ENCODE results near the gene AARS1. TPM values are rescaled to one million over a fixed set of nuclear protein-coding genes. Genes with fewer than 3 reads are reported as not detected.
"Not testable (repeated sequence)": the region's sequence is repeated elsewhere in the genome, so short reads cannot be mapped to it uniquely, and the experiment has no call there.

Gene AARS1
- total RNA-seq, 6 experiments from 2014 or later = 82.3 to 99.1 (median 84.9) TPM

DNA sequence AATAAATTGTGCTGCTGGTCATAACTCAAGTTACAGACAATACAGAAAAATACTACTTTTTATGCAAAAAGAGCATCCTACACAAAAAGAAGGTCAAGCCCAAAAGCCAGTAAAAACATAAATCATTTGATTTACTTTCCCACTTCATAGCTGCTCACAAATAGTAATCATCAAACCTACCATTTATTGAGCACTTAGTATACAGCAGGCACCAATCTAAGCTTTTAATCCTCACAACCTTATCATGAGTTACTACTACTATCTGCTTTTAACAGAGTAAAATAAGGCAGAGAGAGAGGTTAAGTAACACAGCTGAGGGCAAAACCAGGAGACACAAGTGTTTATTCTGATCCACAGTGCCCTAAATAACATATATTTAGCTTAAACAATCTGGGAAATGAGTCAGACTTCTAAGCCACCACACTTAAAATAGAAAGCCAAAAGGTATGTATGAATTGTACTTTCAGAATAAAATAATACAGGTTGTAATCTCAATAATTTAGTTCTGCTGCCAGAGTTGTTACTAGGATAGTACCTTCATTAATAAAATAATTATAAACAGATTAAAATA lies 1.7 kb upstream of the AARS1 start:
- DNase-seq = no peak
- H3K27me3 Mint-ChIP-seq (ENCODE audit: insufficient read depth) = peaks cover 2% of the 10 kb centered on the region; the same call in 1 of the 2 replicates
- peak overlapping the region; percentile 99 for H3K27ac Mint-ChIP-seq
- TF ChIP-seq, protein P1, sequence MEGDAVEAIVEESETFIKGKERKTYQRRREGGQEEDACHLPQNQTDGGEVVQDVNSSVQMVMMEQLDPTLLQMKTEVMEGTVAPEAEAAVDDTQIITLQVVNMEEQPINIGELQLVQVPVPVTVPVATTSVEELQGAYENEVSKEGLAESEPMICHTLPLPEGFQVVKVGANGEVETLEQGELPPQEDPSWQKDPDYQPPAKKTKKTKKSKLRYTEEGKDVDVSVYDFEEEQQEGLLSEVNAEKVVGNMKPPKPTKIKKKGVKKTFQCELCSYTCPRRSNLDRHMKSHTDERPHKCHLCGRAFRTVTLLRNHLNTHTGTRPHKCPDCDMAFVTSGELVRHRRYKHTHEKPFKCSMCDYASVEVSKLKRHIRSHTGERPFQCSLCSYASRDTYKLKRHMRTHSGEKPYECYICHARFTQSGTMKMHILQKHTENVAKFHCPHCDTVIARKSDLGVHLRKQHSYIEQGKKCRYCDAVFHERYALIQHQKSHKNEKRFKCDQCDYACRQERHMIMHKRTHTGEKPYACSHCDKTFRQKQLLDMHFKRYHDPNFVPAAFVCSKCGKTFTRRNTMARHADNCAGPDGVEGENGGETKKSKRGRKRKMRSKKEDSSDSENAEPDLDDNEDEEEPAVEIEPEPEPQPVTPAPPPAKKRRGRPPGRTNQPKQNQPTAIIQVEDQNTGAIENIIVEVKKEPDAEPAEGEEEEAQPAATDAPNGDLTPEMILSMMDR (IDR thresholded peaks at IDR 0.05) = no peak
- H3K4me1 Mint-ChIP-seq (ENCODE audit: low read depth) = peaks cover 20% of the 10 kb centered on the region
- H3K9me3 Mint-ChIP-seq = no peaks in the 10 kb centered on the region
- peaks cover 11% of the 10 kb centered on the region; the same call in 1 of the 2 replicates for H3K36me3 Mint-ChIP-seq (ENCODE audit: low read depth)
- no peak overlapping the region for H3K4me3 Mint-ChIP-seq

DNA sequence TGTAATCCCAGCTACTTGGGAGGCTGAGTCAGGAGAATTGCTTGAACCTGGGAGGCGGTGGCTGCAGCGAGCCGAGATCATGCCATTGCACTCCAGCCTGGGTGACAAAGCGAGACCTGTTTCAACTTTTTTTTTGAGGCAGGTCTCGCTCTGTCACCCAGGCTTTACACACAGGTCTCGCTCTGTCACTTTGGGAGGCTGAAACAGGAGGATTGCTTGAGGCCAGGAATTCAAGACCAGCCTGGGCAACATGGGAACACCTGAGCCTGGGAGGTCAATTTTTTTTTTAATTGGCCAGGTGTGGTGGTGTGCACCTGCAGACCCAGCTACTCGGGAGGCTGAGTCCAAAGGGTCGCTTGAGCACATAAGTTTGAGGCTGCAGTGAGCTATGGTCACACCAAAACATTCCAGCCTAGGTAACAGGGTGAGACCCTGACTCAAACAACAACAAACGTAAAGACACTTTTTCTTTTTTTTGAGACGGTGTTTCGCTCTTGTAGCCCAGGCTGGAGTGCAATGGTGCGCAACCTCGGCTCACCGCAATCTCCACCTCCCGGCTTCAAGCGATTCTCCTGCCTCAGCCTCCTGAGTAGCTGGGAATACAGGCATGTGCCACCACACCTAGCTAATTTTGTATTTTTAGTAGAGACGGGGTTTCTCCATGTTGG lies 1.9 kb downstream of the AARS1 start:
- Mint-ChIP-seq H3K4me1 (ENCODE audit: low read depth) (peaks cover 20% of the 10 kb centered on the region), H3K36me3 (ENCODE audit: low read depth) (peaks cover 14% of the 10 kb centered on the region)
- H3K27me3 Mint-ChIP-seq (ENCODE audit: insufficient read depth) = not testable (repeated sequence)

DNA sequence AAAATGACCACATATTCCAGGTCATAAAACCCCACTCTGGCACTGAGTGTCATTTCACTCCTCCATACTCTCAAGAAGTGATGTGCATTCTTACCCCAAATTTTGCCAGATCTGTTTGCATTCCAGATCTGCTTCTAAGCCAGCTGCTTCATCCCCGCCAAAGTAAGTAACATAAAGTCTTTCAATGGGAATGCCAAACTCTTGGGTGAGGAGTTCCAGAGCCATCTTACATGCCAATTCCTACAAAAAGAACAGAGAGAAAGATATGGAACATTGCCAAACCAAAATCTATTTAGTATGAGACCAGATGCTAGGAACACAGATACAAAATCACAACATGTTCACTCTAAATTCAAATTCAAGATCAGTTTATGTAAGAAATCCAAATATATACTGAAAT lies 12.9 kb downstream of the AARS1 start:
- TF ChIP-seq, protein P1 (IDR thresholded peaks at IDR 0.05) = no peak
- H3K4me3 Mint-ChIP-seq = no peak overlapping the region
- H3K27me3 Mint-ChIP-seq (ENCODE audit: insufficient read depth) = no peaks in the 10 kb centered on the region
- no peak for DNase-seq
- 0 out of 2 replicates have a peak, but pooled peaks cover 5% of the 10 kb centered on the region for H3K4me1 Mint-ChIP-seq (ENCODE audit: low read depth)
- H3K9me3 Mint-ChIP-seq = no peaks in the 10 kb centered on the region
- H3K36me3 Mint-ChIP-seq (ENCODE audit: low read depth) = peaks cover 36% of the 10 kb centered on the region
- no peak overlapping the region for H3K27ac Mint-ChIP-seq

More for the DNA sequence above, 1.9 kb downstream of the AARS1 start:
- not testable (repeated sequence) for DNase-seq, H3K9me3 Mint-ChIP-seq
- peak overlapping the region; percentile 99; the same call in 1 of the 2 replicates for H3K27ac Mint-ChIP-seq
- H3K4me3 Mint-ChIP-seq = peak overlapping the region; percentile 99

DNA sequence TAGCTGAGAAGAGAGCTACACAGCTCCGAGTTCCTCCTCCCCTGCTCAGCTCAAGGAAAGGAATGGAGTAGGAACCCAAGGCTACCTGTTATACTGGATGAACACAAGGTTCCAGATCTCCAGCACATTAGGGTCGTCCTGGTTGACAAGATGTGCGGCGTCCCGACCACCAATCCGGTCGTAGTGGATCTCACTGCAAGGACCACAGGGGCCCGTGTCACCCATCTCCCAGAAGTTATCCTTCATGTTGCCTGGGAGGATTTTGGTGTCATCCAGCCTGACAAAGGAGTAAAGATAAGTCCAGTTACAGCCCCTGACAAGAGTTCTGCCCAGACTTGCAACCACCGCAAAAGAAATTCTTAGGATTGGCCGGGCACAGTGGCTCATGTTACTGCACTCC lies 17.6 kb downstream of the AARS1 start:
- Mint-ChIP-seq H3K36me3 (ENCODE audit: low read depth) (peaks cover 38% of the 10 kb centered on the region), H3K4me1 (ENCODE audit: low read depth) (0 out of 2 replicates have a peak, but pooled peaks cover 5% of the 10 kb centered on the region), H3K27ac (no peak overlapping the region), H3K4me3 (no peak overlapping the region), H3K27me3 (ENCODE audit: insufficient read depth) (no peaks in the 10 kb centered on the region), H3K9me3 (no peaks in the 10 kb centered on the region)
- no peak for DNase-seq
- TF ChIP-seq, protein P1 (IDR thresholded peaks at IDR 0.05) = no peak

DNA sequence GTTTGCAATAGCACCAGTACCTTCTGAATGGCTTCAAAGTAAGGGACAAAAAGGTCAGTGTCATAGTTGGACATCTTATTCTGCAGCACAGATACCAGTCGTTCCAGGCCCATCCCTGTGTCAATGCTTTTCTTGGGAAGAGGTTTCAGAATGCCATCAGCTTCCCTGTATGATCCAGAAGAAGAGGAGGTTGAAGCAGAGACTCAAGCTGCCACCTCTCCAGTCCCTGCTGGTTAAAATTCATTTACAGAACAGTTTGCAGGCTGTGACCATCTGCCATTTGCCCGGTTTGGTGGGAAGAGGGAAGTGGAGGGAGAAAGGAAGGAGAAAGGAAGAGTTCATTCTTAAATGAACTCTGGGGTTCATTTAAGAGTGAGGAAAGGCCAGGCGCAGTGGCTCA lies 19.1 kb downstream of the AARS1 start:
- H3K27me3 Mint-ChIP-seq (ENCODE audit: insufficient read depth) = no peaks in the 10 kb centered on the region
- TF ChIP-seq, protein P1 (IDR thresholded peaks at IDR 0.05) = no peak
- no peaks in the 10 kb centered on the region for H3K9me3 Mint-ChIP-seq
- DNase-seq = no peak
- no peak overlapping the region for H3K27ac Mint-ChIP-seq
- H3K36me3 Mint-ChIP-seq (ENCODE audit: low read depth) = peaks cover 36% of the 10 kb centered on the region
- no peak overlapping the region for H3K4me3 Mint-ChIP-seq
- H3K4me1 Mint-ChIP-seq (ENCODE audit: low read depth) = no peaks in the 10 kb centered on the region

DNA sequence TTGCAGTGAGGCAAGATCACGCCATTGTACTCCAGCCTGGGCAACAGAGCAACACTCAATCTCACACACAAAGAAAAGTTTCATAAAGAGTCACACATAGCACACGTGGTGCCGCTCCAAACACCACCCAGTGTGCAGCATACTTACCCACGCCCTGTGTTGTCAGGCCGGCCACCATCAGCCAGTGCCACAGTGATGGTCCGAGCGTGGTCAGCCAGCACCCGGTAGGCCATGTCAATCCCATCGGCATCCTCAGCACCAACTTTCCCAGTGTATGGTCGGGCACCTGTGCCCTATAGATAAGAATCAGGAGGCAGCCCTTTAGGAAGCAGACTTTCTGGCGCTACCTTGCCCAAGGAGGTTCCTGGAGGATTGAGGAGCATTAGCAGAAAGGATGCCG lies 19.8 kb downstream of the AARS1 start:
- H3K27me3 Mint-ChIP-seq (ENCODE audit: insufficient read depth) = no peaks in the 10 kb centered on the region
- TF ChIP-seq, protein P1 (IDR thresholded peaks at IDR 0.05) = no peak
- no peaks in the 10 kb centered on the region for H3K9me3 Mint-ChIP-seq
- no peak overlapping the region for H3K4me3 Mint-ChIP-seq
- no peak for DNase-seq
- H3K4me1 Mint-ChIP-seq (ENCODE audit: low read depth) = no peaks in the 10 kb centered on the region
- H3K36me3 Mint-ChIP-seq (ENCODE audit: low read depth) = peaks cover 38% of the 10 kb centered on the region
- H3K27ac Mint-ChIP-seq = no peak overlapping the region

DNA sequence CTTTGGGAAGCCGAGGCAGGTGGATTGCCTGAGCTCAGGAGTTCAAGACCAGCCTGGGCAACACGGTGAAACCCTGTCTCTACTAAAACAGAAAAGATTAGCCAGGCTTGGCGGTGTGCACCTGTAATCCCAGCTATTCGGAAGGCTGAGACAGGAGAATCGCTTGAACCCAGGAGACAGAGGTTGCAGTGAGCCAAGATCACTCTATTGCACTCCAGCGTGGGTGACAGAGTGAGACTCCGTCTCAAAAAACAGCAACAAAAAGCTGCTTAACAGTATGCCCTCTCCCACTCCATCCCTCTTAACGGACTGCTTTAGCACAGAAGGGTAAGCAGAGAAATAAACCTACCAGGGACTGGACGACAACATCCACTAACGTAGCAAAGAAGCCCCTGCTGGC lies 21.4 kb downstream of the AARS1 start:
- not testable (repeated sequence) for H3K27me3 Mint-ChIP-seq (ENCODE audit: insufficient read depth); H3K27ac Mint-ChIP-seq; H3K4me1 Mint-ChIP-seq (ENCODE audit: low read depth); DNase-seq; H3K4me3 Mint-ChIP-seq; H3K9me3 Mint-ChIP-seq
- peaks cover 34% of the 10 kb centered on the region for H3K36me3 Mint-ChIP-seq (ENCODE audit: low read depth)
